ENCODE data around the gene TSPAN3.

DNA sequence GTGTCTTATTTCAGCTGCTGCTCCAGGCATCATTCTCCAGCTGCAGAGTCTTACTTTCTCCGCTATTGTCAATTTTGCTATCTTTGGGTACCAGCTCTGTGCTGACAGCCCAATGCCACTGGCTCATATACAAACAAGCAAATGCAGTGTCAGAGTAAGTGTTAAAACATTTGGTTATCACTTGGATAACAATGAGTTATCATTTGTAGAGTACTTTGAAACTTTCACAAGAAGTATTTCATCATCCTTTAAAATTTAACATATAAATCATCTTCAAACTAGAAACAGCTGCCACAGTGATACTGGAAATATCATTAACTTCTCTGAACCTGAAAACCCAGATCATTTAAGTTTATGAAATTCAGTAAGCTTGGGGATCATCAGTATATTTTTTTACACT is 13.8 kb downstream of the TSPAN3 start:
- TF ChIP-seq CTCF (IDR thresholded peaks at IDR 0.05): no peak
- no peak for TF ChIP-seq POLR2A (IDR thresholded peaks at IDR 0.05)
